PC-9 (cell line): ENCODE measurements around the gene ARHGAP26.

ENCODE experiments used
- EZH2 ChIP-seq: fragments of 200-600 bp; sonication (generic); IDR thresholded peaks from 2 replicates; pipeline ENCODE4 v1.8.0; 2017; ENCODE audit warnings: antibody characterized with exemption, low read depth
- TF ChIP-seq, protein P1 (sequence below): fragments of 200-600 bp; sonication (generic); conservative IDR thresholded peaks from 2 replicates; pipeline ENCODE4 v1.6.1; 2017; ENCODE audit warnings: mixed run types, antibody characterized with exemption, mild to moderate bottlenecking, moderate library complexity

DNA sequence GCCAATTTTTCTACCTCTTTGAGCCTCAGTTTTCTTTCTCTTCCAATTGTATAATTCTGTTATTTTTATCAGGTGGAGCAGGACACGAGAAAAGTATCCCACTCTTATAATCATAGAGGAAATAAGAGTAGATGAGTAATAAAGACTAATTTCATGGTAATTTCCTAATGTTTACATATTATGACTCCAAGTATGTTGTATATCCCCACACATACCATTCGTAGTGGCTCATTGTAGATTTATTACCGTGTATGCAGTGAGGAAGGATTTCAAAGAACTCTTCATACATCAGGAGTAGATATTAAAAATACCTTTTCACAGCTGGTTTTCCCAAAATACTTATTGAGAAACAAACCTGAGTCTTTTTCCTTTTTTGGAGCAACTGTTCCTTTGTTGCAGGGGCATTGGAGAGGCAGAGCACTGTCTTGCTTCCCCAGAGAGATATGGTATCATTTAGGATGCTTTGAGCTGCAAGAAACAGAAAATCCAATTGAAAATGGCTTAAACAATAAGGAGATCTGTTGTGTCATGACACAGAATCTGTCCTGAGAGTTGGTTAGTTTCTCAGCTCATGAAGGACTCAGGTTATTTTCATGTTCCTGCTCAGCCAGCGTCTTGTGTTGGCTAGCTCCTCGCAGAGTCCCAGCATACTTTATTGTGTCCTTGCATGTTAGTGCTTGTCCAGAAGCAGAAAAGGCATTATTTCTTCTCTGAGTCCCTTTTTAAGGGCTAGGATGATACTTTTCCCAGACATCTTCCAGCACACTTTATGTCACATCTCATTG is 291.2 kb downstream of the ARHGAP26 start:
- TF ChIP-seq, protein P1, sequence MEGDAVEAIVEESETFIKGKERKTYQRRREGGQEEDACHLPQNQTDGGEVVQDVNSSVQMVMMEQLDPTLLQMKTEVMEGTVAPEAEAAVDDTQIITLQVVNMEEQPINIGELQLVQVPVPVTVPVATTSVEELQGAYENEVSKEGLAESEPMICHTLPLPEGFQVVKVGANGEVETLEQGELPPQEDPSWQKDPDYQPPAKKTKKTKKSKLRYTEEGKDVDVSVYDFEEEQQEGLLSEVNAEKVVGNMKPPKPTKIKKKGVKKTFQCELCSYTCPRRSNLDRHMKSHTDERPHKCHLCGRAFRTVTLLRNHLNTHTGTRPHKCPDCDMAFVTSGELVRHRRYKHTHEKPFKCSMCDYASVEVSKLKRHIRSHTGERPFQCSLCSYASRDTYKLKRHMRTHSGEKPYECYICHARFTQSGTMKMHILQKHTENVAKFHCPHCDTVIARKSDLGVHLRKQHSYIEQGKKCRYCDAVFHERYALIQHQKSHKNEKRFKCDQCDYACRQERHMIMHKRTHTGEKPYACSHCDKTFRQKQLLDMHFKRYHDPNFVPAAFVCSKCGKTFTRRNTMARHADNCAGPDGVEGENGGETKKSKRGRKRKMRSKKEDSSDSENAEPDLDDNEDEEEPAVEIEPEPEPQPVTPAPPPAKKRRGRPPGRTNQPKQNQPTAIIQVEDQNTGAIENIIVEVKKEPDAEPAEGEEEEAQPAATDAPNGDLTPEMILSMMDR, result no peak
- no peak for TF ChIP-seq EZH2
